ENCODE data around the gene COG5. TPM values are rescaled to one million over a fixed set of nuclear protein-coding genes. Genes with fewer than 3 reads are reported as not detected.

Gene COG5
- total RNA-seq, 1 experiment from 2014 or later: 28.8 TPM

DNA sequence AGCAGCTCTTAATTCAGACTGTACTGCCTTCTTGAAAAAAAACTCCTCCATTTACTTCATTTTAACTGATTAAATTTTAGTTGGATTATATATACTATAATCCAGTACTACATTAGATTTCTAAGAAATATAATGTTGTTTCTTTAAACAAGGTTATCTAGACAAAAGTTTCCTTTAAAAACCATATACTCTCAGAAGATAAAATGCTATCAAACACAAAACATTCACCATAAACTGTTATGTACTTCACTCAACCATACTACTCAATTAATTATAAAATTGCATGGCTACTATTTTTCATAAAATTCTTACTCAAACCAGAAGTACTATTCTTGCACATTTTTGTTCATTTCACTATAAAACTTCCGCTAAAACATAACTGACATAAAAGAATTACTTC is 81.1 kb downstream of the COG5 start:
- in situ Hi-C loops (cut with HindIII; ENCODE audit: low pct_unique_long_range_greater_than_20kb, low sequenced_read_pairs): no loop called here
- no peak for DNase-seq (ENCODE audit: low read depth, low spot score)

DNA sequence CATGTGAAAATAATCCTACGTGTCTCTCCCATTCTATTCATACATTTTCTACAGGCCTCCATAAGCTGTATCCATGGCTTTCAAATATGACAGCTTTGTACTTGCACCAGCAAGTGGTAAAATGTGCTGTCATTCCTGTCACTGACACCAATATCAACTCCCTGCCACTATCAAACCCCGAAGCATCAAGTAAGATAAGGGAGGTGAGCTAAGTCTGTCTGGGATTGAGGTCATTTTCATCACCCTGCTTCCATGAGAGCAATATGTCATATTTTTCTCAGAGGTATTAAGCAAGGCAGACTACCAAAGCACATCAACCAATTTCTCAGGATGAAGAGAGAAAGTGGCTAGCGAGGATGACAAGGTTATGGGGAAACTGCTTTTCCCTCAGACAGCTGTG is 82.8 kb downstream of the COG5 start:
- in situ Hi-C loops (cut with HindIII; ENCODE audit: low pct_unique_long_range_greater_than_20kb, low sequenced_read_pairs): no loop called here
- DNase-seq (ENCODE audit: low read depth, low spot score): no peak

DNA sequence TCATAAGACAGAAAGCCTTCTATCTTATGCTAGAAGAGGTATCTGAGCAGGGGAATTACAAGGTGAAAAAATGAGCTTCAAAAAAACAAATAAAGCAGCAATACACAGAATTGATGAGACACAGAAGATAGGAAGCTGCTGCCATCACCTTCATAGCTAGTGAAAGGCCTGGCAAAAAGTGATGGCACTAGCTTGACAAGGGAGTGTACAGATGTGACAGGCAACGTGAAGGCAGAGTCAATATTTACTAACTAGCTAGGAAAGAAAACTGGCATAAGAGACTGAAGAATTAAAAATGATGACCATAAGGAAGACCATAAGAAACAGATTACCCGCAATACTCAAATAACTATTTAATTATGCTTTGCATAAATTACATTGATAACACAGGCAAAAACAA is 84.4 kb downstream of the COG5 start:
- no peak for DNase-seq (ENCODE audit: low read depth, low spot score)
- in situ Hi-C loops (cut with HindIII; ENCODE audit: low pct_unique_long_range_greater_than_20kb, low sequenced_read_pairs): no loop called here

GRCh38 chr7:107474104-107474521 is 89.6 kb downstream of the COG5 start:
- in situ Hi-C loops (cut with HindIII; ENCODE audit: low pct_unique_long_range_greater_than_20kb, low sequenced_read_pairs): no loop called here

DNA sequence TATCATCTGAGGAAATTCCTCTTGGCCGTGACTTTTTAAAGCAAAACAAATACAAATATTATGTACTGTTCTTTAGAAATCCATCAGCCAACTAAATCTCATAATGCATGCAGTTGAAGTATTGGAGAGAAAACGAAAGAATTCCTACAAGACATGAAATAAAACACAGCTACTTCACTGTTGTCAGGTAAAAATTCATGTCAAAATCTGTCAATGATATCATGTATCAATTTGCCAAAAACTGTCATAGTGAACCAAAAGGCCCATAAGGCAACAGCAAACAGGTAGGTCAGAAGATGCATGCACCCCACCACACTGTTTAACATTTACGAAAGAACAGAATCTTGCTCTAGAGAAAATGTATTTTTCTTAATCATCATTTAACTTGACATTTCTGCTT is 91.6 kb downstream of the COG5 start:
- DNase-seq (ENCODE audit: low read depth, low spot score): no peak
- in situ Hi-C loops (cut with HindIII; ENCODE audit: low pct_unique_long_range_greater_than_20kb, low sequenced_read_pairs): no loop called here

More at GRCh38 chr7:107474104-107474521, 89.6 kb downstream of the COG5 start:
- DNase-seq (ENCODE audit: low read depth, low spot score): no peak

- DNase-seq (ENCODE audit: low read depth, low spot score): peak; percentile 15
- in situ Hi-C loops (cut with HindIII; ENCODE audit: low pct_unique_long_range_greater_than_20kb, low sequenced_read_pairs): no loop called here
Measured at GRCh38 chr7:107471292-107472070, 92.2 kb downstream of the COG5 start.

DNA sequence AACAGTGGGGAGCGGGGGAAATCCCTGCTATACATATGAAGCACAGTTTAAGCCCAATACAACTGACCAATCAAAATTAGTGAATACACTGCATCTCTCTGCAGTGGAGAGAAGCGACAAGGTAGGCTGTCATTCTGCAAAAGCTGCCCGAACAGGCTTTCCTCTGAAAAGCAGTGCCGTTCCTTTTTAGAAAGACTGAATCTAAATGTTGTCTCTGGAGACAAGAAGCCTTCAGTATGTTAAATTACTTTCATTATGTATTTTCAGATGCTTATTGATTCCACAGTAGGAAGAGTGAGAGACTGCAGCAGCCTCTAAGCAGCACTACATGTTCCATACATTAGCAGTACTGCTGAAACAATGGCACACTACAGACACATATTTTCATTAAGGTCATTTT is 93.8 kb downstream of the COG5 start, which contains the start of gene GPR22:
Gene GPR22 (plus strand): TSS at position 129 of the 400 bp plus-strand sequence. CDS start 4,004 bp downstream, outside the sequence.
- peak; percentile 31 for DNase-seq (ENCODE audit: low read depth, low spot score)

GRCh38 chr7:107468824-107469223 is 94.9 kb downstream of the COG5 start:
- in situ Hi-C loops (cut with HindIII; ENCODE audit: low pct_unique_long_range_greater_than_20kb, low sequenced_read_pairs): loop anchor here (10.0 kb wide), 2 partner anchors 104 to 406 kb away; no protein-coding TSS in a partner anchor
- DNase-seq (ENCODE audit: low read depth, low spot score): no peak

More for the DNA sequence above, 93.8 kb downstream of the COG5 start, which contains the start of gene GPR22:
- in situ Hi-C loops (cut with HindIII; ENCODE audit: low pct_unique_long_range_greater_than_20kb, low sequenced_read_pairs): loop anchor here (10.0 kb wide), 2 partner anchors 105 to 405 kb away; no protein-coding TSS in a partner anchor

GRCh38 chr7:107467972-107468371 is 95.7 kb downstream of the COG5 start:
- in situ Hi-C loops (cut with HindIII; ENCODE audit: low pct_unique_long_range_greater_than_20kb, low sequenced_read_pairs): loop anchor here (10.0 kb wide), 2 partner anchors 103 to 407 kb away; no protein-coding TSS in a partner anchor
- DNase-seq (ENCODE audit: low read depth, low spot score): no peak

DNA sequence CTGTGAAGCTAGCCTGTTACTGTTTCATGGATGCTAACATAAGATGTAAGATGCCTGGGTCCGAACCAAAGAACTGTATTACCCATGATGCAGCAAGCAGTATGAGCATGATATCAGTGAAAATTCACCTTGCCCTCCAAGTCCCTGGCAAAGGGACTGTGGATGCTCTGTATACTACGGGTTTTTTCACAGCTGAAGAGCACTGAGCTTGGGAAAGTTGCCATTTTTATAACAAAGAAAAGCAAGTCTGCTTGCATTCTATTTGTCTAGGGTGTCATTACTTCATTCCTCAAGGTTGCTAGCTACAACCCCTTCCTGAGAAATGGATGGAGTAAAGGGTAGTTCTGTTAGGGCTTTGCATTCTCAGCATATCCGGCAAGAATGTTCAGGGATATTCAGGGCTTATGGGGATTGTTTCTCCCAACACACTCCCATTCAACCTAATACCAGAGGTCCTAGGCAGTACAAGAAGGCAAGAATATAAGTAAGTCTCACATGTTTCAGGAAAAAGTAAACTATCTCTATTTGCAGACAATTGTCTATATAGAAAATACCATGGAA is 99.0 kb downstream of the COG5 start:
- in situ Hi-C loops (cut with HindIII; ENCODE audit: low pct_unique_long_range_greater_than_20kb, low sequenced_read_pairs): loop anchor here (10.0 kb wide), 2 partner anchors 100 to 410 kb away; no protein-coding TSS in a partner anchor
- DNase-seq (ENCODE audit: low read depth, low spot score): no peak

DNA sequence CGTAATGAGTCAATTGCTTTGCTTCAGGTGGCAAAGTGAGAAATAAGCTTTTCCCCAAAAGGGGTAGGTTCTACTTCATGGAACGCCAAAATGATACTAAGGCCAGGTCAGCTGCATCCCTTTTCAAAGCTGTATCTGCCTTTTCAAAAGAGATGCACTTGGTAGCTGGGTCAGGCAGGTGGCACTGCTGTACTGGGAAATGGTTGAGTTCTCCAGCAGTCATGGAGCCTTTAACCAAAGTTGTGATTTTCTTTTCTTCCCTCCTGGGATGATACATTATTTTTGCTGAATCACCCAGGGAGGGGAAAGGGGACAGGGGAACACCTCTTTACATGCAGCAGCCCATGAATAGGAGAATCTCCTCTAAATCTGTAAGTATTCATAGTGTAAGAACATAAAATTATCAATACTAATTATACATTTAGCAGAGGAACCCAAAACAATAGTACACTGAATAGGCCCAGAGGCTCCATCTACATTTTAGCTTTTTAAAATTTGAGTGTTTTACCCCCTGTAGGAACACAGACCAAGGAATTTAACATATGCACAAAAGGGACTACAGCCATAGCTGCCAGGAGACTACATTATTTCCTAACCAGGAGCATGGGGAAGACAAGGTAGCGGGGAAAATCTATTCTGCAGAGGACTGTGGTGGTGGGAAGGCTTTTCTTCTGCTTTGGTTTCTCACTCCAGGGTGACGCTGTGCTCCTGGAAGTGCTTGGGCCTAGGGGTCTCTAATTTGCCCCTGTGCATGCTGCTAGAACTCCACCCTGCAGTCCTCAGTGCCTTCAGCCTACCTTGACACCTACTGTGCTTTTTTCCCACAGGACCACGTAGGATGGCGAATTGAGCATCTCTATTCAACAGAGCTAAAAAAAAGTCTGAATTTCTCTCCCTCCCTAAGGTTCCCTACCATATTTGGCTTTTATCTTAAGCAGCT is 100.3 kb downstream of the COG5 start:
- peak; percentile 84 for DNase-seq (ENCODE audit: low read depth, low spot score)
- in situ Hi-C loops (cut with HindIII; ENCODE audit: low pct_unique_long_range_greater_than_20kb, low sequenced_read_pairs): loop anchor here (10.0 kb wide), 2 partner anchors 99 to 411 kb away; no protein-coding TSS in a partner anchor

DNA sequence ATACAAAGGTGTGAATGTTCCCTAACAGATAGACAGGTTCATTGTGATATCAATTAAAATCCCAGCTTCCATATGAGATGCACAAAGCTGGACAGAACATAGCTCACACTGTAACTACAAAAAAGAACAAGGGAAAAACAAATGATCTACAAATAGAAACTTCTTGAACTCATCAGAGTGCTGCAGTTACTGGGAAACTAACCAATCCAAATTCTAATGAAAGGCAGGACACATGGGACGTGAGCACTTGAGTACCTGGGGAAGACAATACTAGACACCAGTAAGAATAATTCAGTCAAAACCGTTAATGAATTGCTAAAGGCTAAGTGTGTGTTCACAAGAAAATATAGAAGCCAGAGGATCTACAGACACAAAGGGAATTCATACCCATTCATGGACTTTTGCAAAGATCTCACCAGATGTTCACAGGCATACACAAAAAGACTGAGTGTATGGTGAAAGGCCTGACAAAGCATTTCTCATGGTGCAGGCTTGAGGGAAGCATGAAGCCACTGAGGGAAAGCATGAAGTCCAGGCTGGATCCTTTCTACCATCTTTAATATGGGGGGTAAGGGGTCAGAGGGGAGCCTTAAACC is 101.7 kb downstream of the COG5 start:
- in situ Hi-C loops (cut with HindIII; ENCODE audit: low pct_unique_long_range_greater_than_20kb, low sequenced_read_pairs): loop anchor here (10.0 kb wide), 2 partner anchors 97 to 413 kb away; no protein-coding TSS in a partner anchor
- peak; percentile 49 for DNase-seq (ENCODE audit: low read depth, low spot score)

- in situ Hi-C loops (cut with HindIII; ENCODE audit: low pct_unique_long_range_greater_than_20kb, low sequenced_read_pairs): no loop called here
- DNase-seq (ENCODE audit: low read depth, low spot score): no peak
Measured at GRCh38 chr7:107453388-107453787, 110.3 kb downstream of the COG5 start.

GRCh38 chr7:107450970-107451369 is 112.8 kb downstream of the COG5 start:
- no peak for DNase-seq (ENCODE audit: low read depth, low spot score)
- in situ Hi-C loops (cut with HindIII; ENCODE audit: low pct_unique_long_range_greater_than_20kb, low sequenced_read_pairs): no loop called here

- no peak for DNase-seq (ENCODE audit: low read depth, low spot score)
- in situ Hi-C loops (cut with HindIII; ENCODE audit: low pct_unique_long_range_greater_than_20kb, low sequenced_read_pairs): no loop called here
Measured at GRCh38 chr7:107446988-107447387, 116.7 kb downstream of the COG5 start.

GRCh38 chr7:107446531-107446930 is 117.2 kb downstream of the COG5 start:
- no peak for DNase-seq (ENCODE audit: low read depth, low spot score)
- in situ Hi-C loops (cut with HindIII; ENCODE audit: low pct_unique_long_range_greater_than_20kb, low sequenced_read_pairs): no loop called here

DNA sequence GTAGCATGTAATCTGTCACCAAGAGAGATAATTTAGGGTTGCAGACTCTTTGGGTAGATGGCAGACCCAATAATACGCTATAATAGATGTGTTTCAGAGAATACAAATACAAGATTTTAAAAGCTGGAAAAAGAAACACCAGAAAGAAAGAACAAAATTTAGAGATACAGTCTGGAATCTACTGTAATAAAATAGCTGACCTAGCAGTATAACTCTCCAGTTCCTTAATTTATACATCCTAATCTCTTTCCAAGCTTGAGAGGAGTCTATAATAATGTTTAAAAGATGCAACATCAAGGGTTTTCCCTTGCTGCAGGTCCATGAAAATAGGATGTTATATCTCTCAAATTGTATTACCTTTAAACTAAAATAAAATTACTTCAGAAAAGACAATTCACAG is 121.0 kb downstream of the COG5 start:
- in situ Hi-C loops (cut with HindIII; ENCODE audit: low pct_unique_long_range_greater_than_20kb, low sequenced_read_pairs): no loop called here

More for the DNA sequence above, 121.0 kb downstream of the COG5 start:
- DNase-seq (ENCODE audit: low read depth, low spot score): no peak
